ENCODE measurements around the gene RHBDL3.
"Not testable (repeated sequence)": the region's sequence is repeated elsewhere in the genome, so short reads cannot be mapped to it uniquely, and the experiment has no call there.

DNA sequence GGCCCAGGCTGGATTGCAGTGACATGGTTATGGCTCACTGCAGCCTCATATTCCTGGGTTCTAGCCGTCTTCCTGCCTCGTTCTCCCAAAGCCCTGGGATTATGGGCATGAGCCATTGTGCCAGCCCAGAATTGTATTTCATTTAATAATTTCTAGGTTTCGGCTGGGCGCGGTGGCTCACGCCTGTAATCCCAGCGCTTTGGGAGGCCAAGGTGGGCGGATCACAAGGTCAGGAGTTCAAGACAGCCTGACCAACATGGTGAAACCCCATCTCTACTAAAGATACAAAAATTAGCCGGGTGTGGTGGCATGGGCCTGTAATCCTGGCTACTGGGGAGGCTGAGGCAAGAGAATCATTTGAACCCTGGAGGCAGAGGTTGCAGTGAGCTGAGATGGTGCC, 87.1 kb downstream of the RHBDL3 start:
- TF ChIP-seq, protein P1, sequence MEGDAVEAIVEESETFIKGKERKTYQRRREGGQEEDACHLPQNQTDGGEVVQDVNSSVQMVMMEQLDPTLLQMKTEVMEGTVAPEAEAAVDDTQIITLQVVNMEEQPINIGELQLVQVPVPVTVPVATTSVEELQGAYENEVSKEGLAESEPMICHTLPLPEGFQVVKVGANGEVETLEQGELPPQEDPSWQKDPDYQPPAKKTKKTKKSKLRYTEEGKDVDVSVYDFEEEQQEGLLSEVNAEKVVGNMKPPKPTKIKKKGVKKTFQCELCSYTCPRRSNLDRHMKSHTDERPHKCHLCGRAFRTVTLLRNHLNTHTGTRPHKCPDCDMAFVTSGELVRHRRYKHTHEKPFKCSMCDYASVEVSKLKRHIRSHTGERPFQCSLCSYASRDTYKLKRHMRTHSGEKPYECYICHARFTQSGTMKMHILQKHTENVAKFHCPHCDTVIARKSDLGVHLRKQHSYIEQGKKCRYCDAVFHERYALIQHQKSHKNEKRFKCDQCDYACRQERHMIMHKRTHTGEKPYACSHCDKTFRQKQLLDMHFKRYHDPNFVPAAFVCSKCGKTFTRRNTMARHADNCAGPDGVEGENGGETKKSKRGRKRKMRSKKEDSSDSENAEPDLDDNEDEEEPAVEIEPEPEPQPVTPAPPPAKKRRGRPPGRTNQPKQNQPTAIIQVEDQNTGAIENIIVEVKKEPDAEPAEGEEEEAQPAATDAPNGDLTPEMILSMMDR (IDR thresholded peaks at IDR 0.05): not testable (repeated sequence)
- TF ChIP-seq POLR2A (IDR thresholded peaks at IDR 0.05): not testable (repeated sequence)

All from uterus (tissue), 2 donors.